NCI-H2029 (cell line): ENCODE results near the gene DNAJC25.
"Not testable (repeated sequence)": the region's sequence is repeated elsewhere in the genome, so short reads cannot be mapped to it uniquely, and the experiment has no call there.

Source experiments
- DNase-seq: peaks from one replicate; lab custom pipeline; 2025; lab: John Stamatoyannopoulos, UW

DNAJC25 gene

GRCh38 chr9:111631214-111631971 is at the start of gene DNAJC25:
DNAJC25 (plus strand) TSS chr9:111631334; CDS start chr9:111631408, 74 bp downstream.
- DNase-seq = peak; percentile 96

- DNase-seq = no peak
Measured at GRCh38 chr9:111582888-111583287, 48.2 kb upstream of the DNAJC25 start.

DNA sequence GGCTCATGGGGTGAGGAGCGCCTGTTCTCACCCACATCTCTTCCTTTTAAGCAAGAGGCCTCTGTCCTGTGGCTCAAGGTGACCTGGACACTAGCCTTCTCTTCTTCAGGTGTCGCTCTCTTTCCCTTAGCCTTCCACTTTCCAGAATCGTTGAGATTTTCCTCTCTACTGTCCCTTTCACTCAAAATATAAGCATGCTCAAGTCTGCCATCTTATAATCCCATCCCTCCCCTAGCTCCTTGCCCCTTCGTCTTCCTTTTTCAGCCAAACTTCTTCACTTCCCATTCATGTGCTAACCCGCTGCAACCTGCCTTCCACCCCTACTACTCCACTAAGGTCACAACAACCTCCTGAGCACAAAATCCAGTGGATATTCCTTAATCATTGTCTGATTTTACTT is 44.8 kb upstream of the DNAJC25 start:
- DNase-seq = no peak

GRCh38 chr9:111588846-111589245 is 42.3 kb upstream of the DNAJC25 start:
- DNase-seq = no peak

DNA sequence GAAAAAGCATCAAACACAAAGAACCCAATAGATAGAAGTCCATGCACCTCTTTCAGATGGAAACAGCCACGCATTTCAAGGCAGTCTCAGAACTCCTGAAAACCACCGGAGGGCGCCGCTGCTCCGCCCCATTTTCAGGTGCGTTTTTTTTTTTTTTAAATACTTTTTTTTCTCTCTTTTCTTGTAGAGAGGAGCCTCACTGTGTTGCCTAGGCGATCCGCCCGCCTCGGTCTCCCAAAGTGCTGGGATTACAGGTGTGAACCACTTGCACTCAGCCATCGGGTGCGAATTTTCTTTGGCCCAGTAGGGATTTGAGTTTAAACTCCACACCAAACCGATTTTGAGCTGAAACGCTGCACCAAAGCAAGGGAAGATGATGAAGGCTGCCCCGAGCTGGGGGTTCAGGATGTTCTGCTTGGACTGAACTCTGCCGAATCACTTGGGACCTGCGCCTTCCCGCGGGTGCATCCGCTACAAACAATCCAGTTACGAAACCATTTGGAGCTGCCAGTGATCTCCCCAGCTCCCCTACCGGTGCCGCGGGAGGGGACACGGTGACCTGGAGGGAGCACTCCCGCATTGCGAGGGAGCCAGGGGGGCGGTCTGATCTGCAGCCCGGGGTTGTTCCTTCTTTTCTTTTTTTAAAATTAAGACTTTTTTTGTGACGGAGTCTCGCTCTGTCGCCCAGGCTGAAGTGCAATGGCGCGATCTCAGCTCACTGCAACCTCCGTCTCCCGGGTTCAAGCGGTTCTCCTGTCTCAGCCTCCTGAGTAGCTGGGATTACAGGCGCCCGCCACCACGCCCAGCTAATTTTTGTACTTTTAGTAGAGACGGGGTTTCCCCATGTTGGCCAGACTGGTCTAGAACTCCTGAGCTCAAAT is 33.0 kb upstream of the DNAJC25 start:
- DNase-seq = peak; percentile 16

DNA sequence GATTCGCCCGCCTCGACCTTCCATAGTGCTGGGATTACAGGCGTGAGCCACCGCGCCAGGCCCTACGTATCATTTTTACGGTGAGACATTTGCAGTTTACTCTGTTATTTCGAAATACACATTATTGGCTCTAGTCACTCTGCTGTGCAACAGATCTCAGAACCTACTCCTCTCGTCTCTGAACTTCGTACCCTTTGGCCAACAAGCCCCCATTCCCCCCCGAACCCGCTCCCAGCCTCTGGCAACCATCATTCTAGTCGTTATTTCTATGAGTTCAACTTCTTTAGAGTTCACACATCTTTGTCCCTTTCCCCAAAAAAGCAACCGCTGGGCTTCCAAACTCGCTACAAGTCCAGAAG is 32.4 kb upstream of the DNAJC25 start:
- DNase-seq = no peak

DNA sequence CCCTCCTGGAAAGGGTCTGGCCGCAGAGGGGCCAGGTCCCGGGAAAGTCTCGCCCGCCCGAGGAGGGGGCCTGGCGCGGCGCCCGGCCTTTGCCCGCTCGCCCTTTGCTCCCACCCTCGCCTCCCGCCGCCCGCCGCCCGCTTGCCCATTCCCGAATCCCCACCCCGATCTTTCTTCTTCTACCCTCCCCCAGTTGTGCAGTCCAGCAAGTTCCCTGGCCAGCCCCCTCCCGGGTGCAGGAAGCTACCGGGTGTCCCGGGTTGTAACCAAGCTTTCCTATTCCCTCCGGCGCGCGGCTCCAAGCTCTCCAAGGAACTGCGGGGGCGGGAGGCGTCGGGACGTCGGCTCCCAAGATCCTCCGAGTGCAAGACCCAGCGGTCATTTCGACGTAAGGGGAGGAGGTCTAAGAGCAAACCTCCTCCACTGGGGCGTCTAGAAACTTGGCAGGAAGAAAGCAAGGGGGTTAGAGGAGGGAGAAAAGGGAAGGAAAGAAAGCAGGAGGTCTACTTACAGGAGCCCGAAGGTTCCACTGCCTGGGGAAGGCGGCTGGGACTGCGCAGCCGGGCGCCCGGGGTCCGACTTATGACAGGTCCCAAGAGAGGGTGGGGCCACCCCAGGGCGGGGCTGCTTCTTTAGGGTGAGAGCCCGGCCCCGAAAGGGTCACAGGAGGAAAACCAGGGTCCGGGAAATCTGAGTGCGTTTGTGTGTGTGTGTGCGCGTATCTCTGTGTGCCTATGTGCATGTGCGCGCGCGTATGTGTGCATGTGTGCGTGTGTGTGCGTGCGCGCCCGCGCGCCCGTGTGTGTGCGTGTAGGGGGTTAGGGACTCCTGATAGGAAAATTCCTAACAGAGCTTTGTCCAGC is 31.8 kb upstream of the DNAJC25 start, which contains the start of gene PTGR1:
TSS of gene PTGR1 (minus strand) at position 556 of the 863 bp plus-strand sequence. CDS start 2,225 bp downstream, outside the sequence.
- DNase-seq = peak; percentile 16

DNA sequence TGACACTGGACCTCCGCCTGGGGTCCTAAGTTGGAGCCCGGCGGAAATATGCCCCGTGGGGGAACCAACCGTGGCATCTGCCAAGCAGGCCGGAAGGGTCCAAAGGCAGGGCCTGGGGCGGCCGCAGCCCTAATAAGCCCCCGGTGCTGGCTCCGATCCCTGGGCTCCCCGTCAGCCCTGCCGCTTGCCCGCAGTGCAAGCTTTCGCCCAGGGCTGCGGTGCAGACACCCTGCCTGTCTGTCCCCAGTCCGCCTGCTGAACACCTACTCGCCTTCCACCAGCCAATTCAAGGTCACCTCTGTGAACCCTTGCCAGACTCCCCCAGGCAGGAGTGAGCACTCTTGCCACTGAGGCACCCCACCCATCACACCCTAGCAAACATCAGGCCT is 31.2 kb upstream of the DNAJC25 start:
- DNase-seq = no peak

GRCh38 chr9:111601237-111602018 is 29.7 kb upstream of the DNAJC25 start:
- no peak for DNase-seq

DNA sequence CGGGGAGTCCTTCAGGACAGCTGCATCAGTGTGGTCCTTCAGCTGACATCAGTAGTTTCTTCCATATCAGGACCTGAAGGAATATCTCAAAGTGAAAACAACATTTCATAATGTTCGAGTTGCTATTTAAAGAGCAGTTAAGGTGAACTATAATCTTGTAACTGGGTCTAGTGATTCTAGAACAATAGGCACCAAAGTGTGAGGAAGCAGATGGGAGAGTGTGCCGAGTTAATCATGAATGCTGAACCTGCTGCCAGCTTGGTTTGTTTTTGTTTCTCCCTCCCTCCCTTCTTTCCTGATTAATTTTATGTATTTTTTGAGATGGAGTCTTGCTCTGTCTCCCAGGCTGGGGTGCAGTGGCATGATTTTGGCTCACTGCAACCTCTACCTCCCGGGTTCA is 28.1 kb upstream of the DNAJC25 start:
- DNase-seq = no peak

GRCh38 chr9:111604054-111604615 is 27.0 kb upstream of the DNAJC25 start:
- no peak for DNase-seq

GRCh38 chr9:111605041-111605559 is 26.0 kb upstream of the DNAJC25 start:
- no peak for DNase-seq

DNA sequence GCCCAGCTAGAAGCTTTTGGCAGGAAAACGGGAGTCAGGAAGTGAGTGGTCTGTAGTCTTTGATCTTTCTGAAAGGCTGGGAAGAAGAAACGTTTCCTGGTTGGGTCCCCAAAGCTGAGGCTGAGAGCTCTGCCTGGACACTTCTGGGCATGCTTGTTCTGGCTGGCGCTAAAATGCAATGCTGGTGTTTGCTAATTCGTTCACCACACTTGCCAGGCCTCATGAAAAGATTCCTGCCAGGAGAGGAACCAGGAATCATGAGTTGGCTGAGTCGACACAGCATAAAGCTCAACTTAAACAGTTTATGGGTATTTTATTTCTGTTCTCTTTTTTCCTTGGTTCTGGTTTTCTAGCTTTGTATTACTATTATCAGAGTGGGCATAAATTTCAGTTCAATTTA is 21.0 kb upstream of the DNAJC25 start:
- no peak for DNase-seq

DNA sequence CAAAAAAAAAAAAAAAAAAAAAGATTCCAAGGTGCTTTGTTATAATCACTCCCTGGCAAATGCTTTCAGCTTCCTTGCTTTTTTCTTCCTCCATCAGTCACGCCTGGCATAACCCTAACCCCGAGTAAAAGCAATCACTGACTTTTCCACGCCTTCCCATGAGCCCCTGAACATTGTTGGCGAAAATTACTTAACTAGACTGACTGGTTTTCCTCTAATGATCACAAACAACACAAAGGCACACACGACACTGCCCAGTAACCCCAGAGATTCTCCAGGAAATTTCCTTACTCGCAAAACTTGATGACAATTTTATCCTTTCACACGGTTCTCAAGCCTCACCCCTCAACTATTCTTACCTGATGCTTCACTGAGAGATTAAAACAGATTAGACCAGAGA is 20.3 kb upstream of the DNAJC25 start:
- DNase-seq = no peak

GRCh38 chr9:111613436-111614040 is 17.6 kb upstream of the DNAJC25 start:
- DNase-seq = no peak

DNA sequence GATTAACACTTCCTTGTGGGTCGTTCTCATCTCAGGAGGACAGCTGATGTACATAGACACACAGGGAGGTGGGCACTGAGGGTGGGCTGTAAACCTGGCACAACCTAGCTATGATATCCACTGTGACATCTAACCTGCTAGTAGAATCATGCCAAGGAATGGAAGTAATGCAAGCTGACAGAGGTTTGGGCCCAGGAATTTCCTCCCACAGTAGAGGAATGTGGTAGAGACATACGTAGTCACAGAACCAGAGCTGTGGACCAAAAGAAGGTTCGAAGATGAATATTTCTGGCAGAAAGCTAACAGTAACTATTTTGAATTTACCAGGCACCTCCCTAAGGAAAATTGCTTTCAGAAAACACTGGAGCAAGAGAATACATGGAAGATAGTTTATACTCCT is 15.2 kb upstream of the DNAJC25 start:
- DNase-seq = no peak

DNA sequence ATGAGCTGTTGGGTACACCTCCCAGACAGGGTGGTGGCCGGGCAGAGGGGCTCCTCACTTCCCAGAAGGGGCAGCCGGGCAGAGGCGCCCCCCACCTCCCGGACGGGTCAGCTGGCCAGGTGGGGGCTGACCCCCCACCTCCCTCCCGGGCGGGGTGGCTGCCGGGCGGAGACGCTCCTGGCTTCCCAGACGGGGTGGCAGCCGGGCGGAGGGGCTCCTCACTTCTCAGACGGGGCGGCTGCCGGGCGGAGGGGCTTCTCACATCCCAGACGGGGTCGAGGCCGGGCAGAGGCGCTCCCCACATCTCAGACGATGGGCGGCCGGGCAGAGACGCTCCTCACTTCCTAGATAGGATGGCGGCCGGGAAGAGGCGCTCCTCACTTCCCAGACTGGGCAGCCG is 13.8 kb upstream of the DNAJC25 start:
- not testable (repeated sequence) for DNase-seq

- no peak for DNase-seq
Measured at GRCh38 chr9:111621895-111622480, 9.1 kb upstream of the DNAJC25 start.

DNA sequence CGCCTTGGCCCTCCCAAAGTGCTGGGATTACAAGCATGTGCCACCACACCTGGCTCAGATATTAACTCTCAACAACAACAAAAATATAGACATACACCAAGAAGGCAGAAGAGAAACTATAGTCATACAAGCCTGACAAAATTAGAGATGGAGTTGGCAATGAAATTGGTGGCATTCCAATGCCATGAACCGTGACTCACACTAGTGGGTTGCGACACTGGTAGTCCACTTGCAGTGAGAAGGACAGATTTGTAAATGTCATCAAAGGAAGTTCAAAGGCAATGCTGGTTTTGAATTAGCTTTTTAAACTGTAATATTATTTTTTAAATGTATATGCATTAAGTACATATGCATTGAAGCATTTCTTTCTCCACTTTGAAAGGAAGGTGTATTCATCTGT is 8.5 kb upstream of the DNAJC25 start:
- no peak for DNase-seq
